ENCODE data around the gene HOXC13.

Gene HOXC13

GRCh38 chr12:53985994-53986685, 47.5 kb downstream of the HOXC13 start (continued):
- TF ChIP-seq PATZ1 (tag by site-specific recombination; IDR thresholded peaks at IDR 0.05) (peak; percentile 72), CTCF (tag by site-specific recombination; IDR thresholded peaks at IDR 0.05) (peak; percentile 20; the same call in 1 of the 2 replicates), ZNF610 (tag by site-specific recombination; IDR thresholded peaks at IDR 0.05; ENCODE audit: borderline replicate concordance) (no peak), ZNF169 (tag by site-specific recombination; IDR thresholded peaks at IDR 0.05) (no peak), ZNF600 (tag by site-specific recombination; IDR thresholded peaks at IDR 0.05) (peak; percentile 64), IKZF3 (tag by site-specific recombination; IDR thresholded peaks at IDR 0.05) (peak; percentile 20; the same call in 1 of the 2 replicates), ZNF776 (tag by site-specific recombination; IDR thresholded peaks at IDR 0.05; ENCODE audit: borderline replicate concordance) (no peak), ZSCAN30 (tag by site-specific recombination; IDR thresholded peaks at IDR 0.05) (no peak), FEZF1 (tag by site-specific recombination; IDR thresholded peaks at IDR 0.05) (no peak), ZNF501 (tag by site-specific recombination; IDR thresholded peaks at IDR 0.05) (peak; percentile 32; the same call in 1 of the 2 replicates), KLF8 (tag by site-specific recombination; IDR thresholded peaks at IDR 0.05) (peak; percentile 34; the same call in 1 of the 2 replicates), ZNF335 (tag by site-specific recombination; conservative IDR thresholded peaks at IDR 0.05) (peak; percentile 45), ZNF2 (tag by site-specific recombination; IDR thresholded peaks at IDR 0.05) (0 out of 2 replicates have a peak, but pooled peaks have one; percentile 12), ZIC2 (tag by site-specific recombination; IDR thresholded peaks at IDR 0.05) (peak; percentile 88), ZNF16 (tag by site-specific recombination; IDR thresholded peaks at IDR 0.05; ENCODE audit: low read depth) (no peak), GLIS1 (tag by site-specific recombination; IDR thresholded peaks at IDR 0.05) (peak; percentile 43; the same call in 1 of the 2 replicates), ZNF423 (tag by site-specific recombination; IDR thresholded peaks at IDR 0.05) (peak; percentile 43; the same call in 1 of the 2 replicates), ZFP41 (tag by site-specific recombination; IDR thresholded peaks at IDR 0.05; ENCODE audit: borderline replicate concordance) (no peak), ZBTB26 (tag by site-specific recombination; optimal IDR thresholded peaks at IDR 0.05) (peak; percentile 56), ZNF426 (tag by site-specific recombination; IDR thresholded peaks at IDR 0.05) (no peak), ZBTB7A (tag by site-specific recombination; IDR thresholded peaks at IDR 0.05; ENCODE audit: low read depth) (no peak)

Measured in HEK293 (cell line).